ENCODE results near the gene EVI5L.

The EVI5L gene

DNA sequence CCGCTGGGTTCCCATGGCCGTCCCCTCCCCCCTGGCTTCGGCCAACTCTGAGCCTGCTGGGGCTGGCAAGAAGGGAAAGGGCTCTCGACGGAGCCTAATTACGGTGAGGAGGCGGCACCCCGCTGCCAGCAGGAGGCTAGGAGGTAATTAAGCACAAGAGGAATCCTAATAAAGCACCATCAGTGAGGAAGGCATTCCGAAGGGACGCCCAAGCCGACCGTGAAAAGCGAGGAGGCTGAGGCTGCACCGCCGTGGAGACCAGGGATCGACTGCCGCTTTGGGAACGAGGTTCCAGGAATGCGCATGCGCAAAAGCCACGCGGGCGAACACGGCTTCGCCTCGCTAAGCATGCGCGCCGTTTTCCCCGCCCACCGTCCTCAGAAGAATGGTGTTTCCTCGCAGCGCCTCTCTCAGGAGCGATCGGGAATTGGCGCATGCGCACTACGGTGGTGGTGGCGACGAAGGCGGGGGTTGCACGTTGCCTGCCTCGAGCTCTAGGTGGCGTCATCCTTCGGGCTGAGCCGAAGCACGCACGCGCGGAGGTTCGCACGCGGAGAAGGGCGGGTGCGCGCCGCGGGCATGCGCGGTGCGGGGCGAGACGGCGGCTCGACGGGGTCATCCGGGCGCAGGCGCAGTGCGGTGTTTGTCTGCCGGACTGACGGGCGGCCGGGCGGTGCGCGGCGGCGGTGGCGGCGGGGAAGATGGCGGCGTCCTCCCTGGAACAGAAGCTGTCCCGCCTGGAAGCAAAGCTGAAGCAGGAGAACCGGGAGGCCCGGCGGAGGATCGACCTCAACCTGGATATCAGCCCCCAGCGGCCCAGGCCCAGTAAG is 73.4 kb downstream of the EVI5L start, which contains the start of gene MAP2K7:
Gene MAP2K7 (plus strand): TSS at position 634 of the 830 bp plus-strand sequence. CDS start 68 bp downstream, at position 702.
- H3K9me3 ChIP-seq: no peaks in the 10 kb centered on the region
- H3K36me3 ChIP-seq: peaks cover 6% of the 10 kb centered on the region
- TF ChIP-seq CTCF (IDR thresholded peaks at IDR 0.05; ENCODE audit: low read depth, low read length): peak; percentile 49
- peak; percentile 100 for DNase-seq
- no peaks in the 10 kb centered on the region for H3K27me3 ChIP-seq
- H3K4me1 ChIP-seq: no peaks in the 10 kb centered on the region
- H3K4me3 ChIP-seq (ENCODE audit: low read depth, low read length): peak within 1 kb of the TSS; percentile 82

DNA sequence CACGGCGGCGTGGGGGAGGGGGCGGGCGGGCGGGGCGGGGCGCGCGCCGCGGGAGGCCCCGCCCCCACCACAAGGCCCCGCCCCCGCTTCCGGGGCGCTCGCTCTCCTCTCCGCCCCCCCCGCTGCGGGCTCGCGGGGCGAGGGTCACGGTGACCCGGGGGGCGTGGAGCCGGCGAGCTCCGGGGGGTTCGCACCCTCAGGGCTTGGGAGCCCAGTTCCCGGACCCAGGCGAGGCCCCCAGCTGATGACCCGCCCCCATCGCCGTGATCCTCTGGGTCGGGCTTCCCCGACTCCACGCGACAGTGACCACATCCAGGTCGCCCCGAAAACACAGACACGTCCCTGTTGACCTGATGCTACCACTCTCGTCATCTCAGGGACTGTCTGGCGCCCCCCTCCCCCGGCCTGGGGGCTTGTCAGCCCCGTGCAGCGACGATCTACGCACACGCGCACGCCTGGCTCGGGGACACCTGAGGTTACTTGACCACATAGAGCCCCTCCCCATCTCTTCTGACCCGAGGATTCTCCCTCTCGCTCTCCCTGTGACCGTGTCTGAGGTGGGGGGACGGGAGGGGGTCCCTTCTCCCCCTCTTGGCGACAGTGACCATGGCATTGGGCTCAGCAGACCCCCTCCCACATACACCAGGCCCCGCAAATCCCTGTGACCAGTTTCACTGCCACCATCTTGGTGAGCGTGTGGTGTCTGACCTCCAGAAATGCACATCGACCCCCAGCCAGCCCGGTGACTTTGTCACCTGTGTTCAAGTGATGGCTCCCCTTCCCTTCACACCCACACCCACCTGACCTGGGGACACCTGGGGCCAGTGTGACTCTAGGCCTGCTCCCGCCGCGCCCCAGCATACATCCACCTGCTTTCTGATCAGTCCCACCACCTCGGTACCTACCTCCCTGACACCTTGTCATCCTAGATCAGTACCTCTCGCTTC is 74.3 kb downstream of the EVI5L start:
- peak; percentile 43 for DNase-seq
- no peaks in the 10 kb centered on the region for H3K4me1 ChIP-seq
- H3K27me3 ChIP-seq: no peaks in the 10 kb centered on the region

DNA sequence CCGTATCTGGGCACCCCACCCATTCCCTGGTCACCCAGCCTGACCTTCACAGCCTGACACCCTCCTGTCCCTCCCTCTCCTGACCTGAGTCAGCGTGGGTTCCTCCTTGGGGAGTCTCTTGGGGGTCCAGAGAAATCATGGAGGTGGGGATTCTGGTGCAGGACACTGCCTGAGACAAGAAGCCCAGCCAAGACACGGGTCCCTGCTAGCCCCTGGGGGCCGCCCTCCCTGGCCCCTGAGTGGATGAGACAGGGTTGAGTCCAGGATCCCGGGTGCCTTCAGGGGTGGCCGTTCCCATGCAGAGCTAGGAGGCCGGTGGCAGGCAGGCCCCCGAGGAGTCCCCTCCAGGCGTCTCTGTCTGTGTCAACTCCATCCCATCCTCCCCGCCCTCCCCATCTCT is 75.2 kb downstream of the EVI5L start:
- Histone ChIP-seq H3K4me3 (ENCODE audit: low read depth, low read length) (peak overlapping the region; percentile 75; the same call in 1 of the 2 replicates), H3K36me3 (peaks cover 11% of the 10 kb centered on the region)

More for the DNA sequence above, 74.3 kb downstream of the EVI5L start:
- no peak for TF ChIP-seq CTCF (IDR thresholded peaks at IDR 0.05; ENCODE audit: low read depth, low read length)
- no peaks in the 10 kb centered on the region for H3K9me3 ChIP-seq
- H3K36me3 ChIP-seq: peaks cover 6% of the 10 kb centered on the region
- H3K4me3 ChIP-seq (ENCODE audit: low read depth, low read length): peak overlapping the region; percentile 75

DNA sequence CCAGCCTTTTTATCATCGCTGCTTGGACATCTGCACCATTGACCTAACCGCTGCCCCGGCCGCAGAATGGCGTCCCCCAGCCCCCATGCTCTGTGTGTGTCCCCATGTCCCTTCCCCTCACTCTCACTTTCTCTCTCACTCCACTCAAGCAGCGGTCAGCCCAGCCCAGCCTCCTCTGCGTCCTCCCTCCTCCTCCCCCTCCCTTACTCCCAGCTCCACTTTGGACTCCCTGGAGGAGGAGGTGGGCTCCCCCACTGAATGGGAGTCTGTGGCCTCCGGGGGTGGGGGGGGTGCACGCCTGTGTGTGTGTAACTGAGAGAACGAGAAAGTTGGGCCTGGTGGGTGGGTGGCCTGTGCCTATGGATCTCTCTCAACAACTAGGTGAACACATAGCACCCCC is 75.8 kb downstream of the EVI5L start:
- Histone ChIP-seq H3K27me3 (no peaks in the 10 kb centered on the region), H3K9me3 (no peaks in the 10 kb centered on the region), H3K4me1 (no peaks in the 10 kb centered on the region), H3K4me3 (ENCODE audit: low read depth, low read length) (no peak overlapping the region), H3K36me3 (peaks cover 17% of the 10 kb centered on the region)
- no peak for DNase-seq
- TF ChIP-seq CTCF (IDR thresholded peaks at IDR 0.05; ENCODE audit: low read depth, low read length): no peak

More for the DNA sequence above, 75.2 kb downstream of the EVI5L start:
- Histone ChIP-seq H3K9me3 (no peaks in the 10 kb centered on the region), H3K4me1 (no peaks in the 10 kb centered on the region), H3K27me3 (no peaks in the 10 kb centered on the region)
- no peak for DNase-seq
- no peak for TF ChIP-seq CTCF (IDR thresholded peaks at IDR 0.05; ENCODE audit: low read depth, low read length)

DNA sequence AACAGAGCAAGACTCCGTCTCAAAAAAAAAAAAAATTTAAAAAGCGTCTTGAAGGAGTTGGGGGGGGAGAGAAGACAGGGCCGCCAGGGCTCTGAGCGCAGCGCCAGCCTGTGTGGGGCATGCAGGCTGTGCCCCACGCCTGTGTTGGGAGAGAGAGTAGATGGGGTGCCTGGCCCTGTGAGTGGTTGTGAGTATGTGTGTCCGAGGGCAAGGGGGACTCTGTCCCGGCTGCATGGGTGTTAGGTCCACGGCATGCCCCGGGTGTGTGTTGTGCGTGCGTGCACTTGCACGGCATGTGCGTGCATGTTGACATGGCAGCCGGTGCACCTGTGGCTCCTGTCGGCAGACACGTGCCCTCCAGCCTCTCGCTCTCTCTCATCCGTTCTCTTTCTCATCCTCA is 77.1 kb downstream of the EVI5L start:
- H3K9me3 ChIP-seq: no peaks in the 10 kb centered on the region
- no peak for DNase-seq
- H3K36me3 ChIP-seq: peaks cover 28% of the 10 kb centered on the region
- no peak for TF ChIP-seq CTCF (IDR thresholded peaks at IDR 0.05; ENCODE audit: low read depth, low read length)
- H3K4me1 ChIP-seq: no peaks in the 10 kb centered on the region
- no peaks in the 10 kb centered on the region for H3K27me3 ChIP-seq
- H3K4me3 ChIP-seq (ENCODE audit: low read depth, low read length): no peak overlapping the region
